CD14-positive monocyte (primary cell): ENCODE data around the gene COQ9. TPM values are rescaled to one million over a fixed set of nuclear protein-coding genes. Genes with fewer than 3 reads are reported as not detected.

Experiments
- DNase-seq, 3 donors: peaks; one replicate each; pipeline ENCODE4 v3.0.0-alpha.2; 2011 to 2022
- H2AFZ ChIP-seq: 2 replicates; pipeline ENCODE4 v1.6.0; 2012; ENCODE audit warnings: mild to moderate bottlenecking, low read depth, low read length, inconsistent platforms; ENCODE audit not compliant: insufficient read depth, poor library complexity, severe bottlenecking
- H3K27ac ChIP-seq, 2 donors: 1 replicate in 1 of 2; 2 replicates in 1 of 2; pipeline ENCODE4 v1.5.1; 2012 to 2013; ENCODE audit warnings: low read length in 2 of 2, control low read depth in 1 of 2, inconsistent platforms in 1 of 2, low read depth in 1 of 2, mild to moderate bottlenecking in 1 of 2
- H3K27me3 ChIP-seq, 2 donors: one replicate each; pipeline versions ENCODE4 v1.6.0 to v1.6.1; 2011 to 2013; ENCODE audit warnings: low read length in 2 of 2; ENCODE audit not compliant: control insufficient read depth in 2 of 2, insufficient read depth in 2 of 2
- H3K36me3 ChIP-seq, 2 donors: replicated peaks in 1 of 2; 1 replicate in 1 of 2; 2 replicates in 1 of 2; pipeline versions ENCODE4 v1.5.1 to v1.6.1; 2012 to 2013; ENCODE audit warnings: low read length in 2 of 2, control low read depth in 1 of 2, inconsistent platforms in 1 of 2, mild to moderate bottlenecking in 1 of 2; ENCODE audit not compliant: insufficient read depth in 2 of 2, control insufficient read depth in 1 of 2
- H3K4me1 ChIP-seq, 2 donors: 1 replicate in 1 of 2; 2 replicates in 1 of 2; pipeline versions ENCODE4 v1.5.1 to v1.6.1; 2012 to 2013; ENCODE audit warnings: low read length in 2 of 2, control low read depth in 1 of 2, inconsistent platforms in 1 of 2, mild to moderate bottlenecking in 1 of 2, moderate library complexity in 1 of 2; ENCODE audit not compliant: insufficient read depth in 2 of 2, control insufficient read depth in 1 of 2
- H3K4me2 ChIP-seq: replicated peaks from 2 replicates; pipeline ENCODE3; 2012; ENCODE audit warnings: low read length, moderate library complexity, mild to moderate bottlenecking; ENCODE audit not compliant: poor library complexity, severe bottlenecking; ENCODE audit errors: extremely low read depth
- H3K4me3 ChIP-seq, 3 experiments: fragments of 200-600 bp in 1 of 3; sonication (generic) in 1 of 3; replicated peaks in 1 of 3; 1 replicate in 2 of 3; 2 replicates in 1 of 3; pipeline ENCODE4 v1.5.1; 2011 to 2013; ENCODE audit warnings: low read length in 3 of 3, mild to moderate bottlenecking in 3 of 3, control low read depth in 2 of 3, low read depth in 2 of 3, inconsistent platforms in 1 of 3, moderate library complexity in 1 of 3
- H3K79me2 ChIP-seq: 2 replicates; pipeline ENCODE4 v1.6.0; 2012; ENCODE audit warnings: mild to moderate bottlenecking, control low read depth, inconsistent platforms, low read length, moderate library complexity; ENCODE audit not compliant: insufficient read depth
- H3K9ac ChIP-seq: 2 replicates; pipeline ENCODE4 v1.6.0; 2017; ENCODE audit warnings: low read length, mild to moderate bottlenecking; ENCODE audit not compliant: insufficient read depth, poor library complexity, severe bottlenecking
- H3K9me3 ChIP-seq, 2 donors: replicated peaks in 1 of 2; 1 replicate in 1 of 2; 2 replicates in 1 of 2; pipeline versions ENCODE4 v1.5.1 to v1.6.1; 2012 to 2013; ENCODE audit warnings: low read length in 2 of 2, control low read depth in 1 of 2; ENCODE audit not compliant: control insufficient read depth in 1 of 2, insufficient read depth in 1 of 2
- H4K20me1 ChIP-seq: 2 replicates; pipeline ENCODE4 v1.6.0; 2012; ENCODE audit warnings: mild to moderate bottlenecking, low read length, control low read depth, moderate library complexity; ENCODE audit not compliant: insufficient read depth
- H3K27ac Mint-ChIP-seq, 7 donors: one replicate each; pipeline ENCODE4 v1.8.0; 2020; ENCODE audit warnings: mild to moderate bottlenecking in 7 of 7, mixed read lengths in 7 of 7, moderate library complexity in 6 of 7, inconsistent platforms in 2 of 7
- H3K27me3 Mint-ChIP-seq, 3 donors: one replicate each; pipeline ENCODE4 v1.8.0; 2021 to 2022; ENCODE audit warnings: low read depth in 3 of 3, mild to moderate bottlenecking in 3 of 3, mixed read lengths in 3 of 3, moderate library complexity in 3 of 3, inconsistent platforms in 1 of 3
- H3K36me3 Mint-ChIP-seq, 2 donors: one replicate each; pipeline ENCODE4 v1.8.0; 2020; ENCODE audit warnings: mixed read lengths in 2 of 2, inconsistent platforms in 1 of 2, mild to moderate bottlenecking in 1 of 2
- H3K4me1 Mint-ChIP-seq: one replicate; pipeline ENCODE4 v1.8.0; 2020; ENCODE audit warnings: mild to moderate bottlenecking, mixed read lengths
- H3K4me3 Mint-ChIP-seq, 2 donors: one replicate each; pipeline ENCODE4 v1.8.0; 2020; ENCODE audit warnings: mild to moderate bottlenecking in 2 of 2, mixed read lengths in 2 of 2, moderate library complexity in 1 of 2
- H3K9me3 Mint-ChIP-seq, 7 donors: one replicate each; pipeline ENCODE4 v1.8.0; 2020 to 2022; ENCODE audit warnings: mixed read lengths in 7 of 7, mild to moderate bottlenecking in 6 of 7, moderate library complexity in 6 of 7, inconsistent platforms in 2 of 7
- CTCF ChIP-seq: fragments of 200-600 bp; IDR thresholded peaks from one replicate; pipeline ENCODE4 v1.8.0; 2022; ENCODE audit warnings: antibody characterized with exemption, mild to moderate bottlenecking
- WGBS: methylation state at CpG from one replicate; pipeline ENCODE4 v1.1.5; 2013; ENCODE audit warnings: missing lambda C conversion rate; ENCODE audit not compliant: insufficient coverage; 5-methylcytosine and 5-hydroxymethylcytosine counted together
- intact Hi-C, 2 donors: fragments of 100-400 bp; cut with micrococcal nuclease; formaldehyde crosslinking; loops; one replicate each; pipeline versions ENCODE4 v1.15.0 to v1.15.1; 2023
- polyA plus RNA-seq, 3 donors: library from polyadenylated mRNA; depleted of rRNA in 1 of 3; unstranded in 2 of 3; stranded (reverse) in 1 of 3; fragments of 300-500 nt in 2 of 3; fragments of >200 nt in 1 of 3; fragmentation: Illumina TruSeq in 2 of 3; gene quantifications; 1 replicate in 2 of 3; 2 replicates in 1 of 3; pipeline ENCODE4 v1.2.3, GENCODE V29; 2012 to 2021

Gene COQ9
- polyA plus RNA-seq, 3 donors = 32.7 to 47.8 (median 38.4) TPM

GRCh38 chr16:57504001-57504400, 56.7 kb downstream of the COQ9 start:
- Histone ChIP-seq H3K27me3 (no peaks in the 10 kb centered on the region), H3K79me2 (no peaks in the 10 kb centered on the region), H3K9ac (no peak overlapping the region), H3K4me3 (no peak overlapping the region), H3K9me3 (no peaks in the 10 kb centered on the region), H4K20me1 (no peaks in the 10 kb centered on the region), H3K4me1 (no peaks in the 10 kb centered on the region), H3K36me3 (no peaks in the 10 kb centered on the region), H2AFZ (no peak overlapping the region), H3K27ac (no peak overlapping the region), H3K4me2 (no peak overlapping the region)
- Mint-ChIP-seq H3K36me3 (no peaks in the 10 kb centered on the region), H3K9me3 (no peaks in the 10 kb centered on the region), H3K27ac (peak overlapping the region in 1 of 7 donors; percentile 30), H3K27me3 (peaks cover 2 to 5% (median 3%) of the 10 kb centered on the region in 3 donors), H3K4me3 (no peak overlapping the region), H3K4me1 (no peaks in the 10 kb centered on the region)
- TF ChIP-seq CTCF = no peak
- DNase-seq = no peak
- intact Hi-C loops = no loop called here
- WGBS = no CpG with 5 or more reads among the region's 6 CpGs

GRCh38 chr16:57504491-57504890, 57.2 kb downstream of the COQ9 start:
- Histone ChIP-seq H2AFZ (no peak overlapping the region), H3K4me2 (no peak overlapping the region), H3K4me3 (no peak overlapping the region), H3K9me3 (no peaks in the 10 kb centered on the region), H3K27me3 (no peaks in the 10 kb centered on the region), H4K20me1 (no peaks in the 10 kb centered on the region), H3K79me2 (no peaks in the 10 kb centered on the region), H3K9ac (no peak overlapping the region), H3K36me3 (no peaks in the 10 kb centered on the region), H3K27ac (no peak overlapping the region), H3K4me1 (no peaks in the 10 kb centered on the region)
- Mint-ChIP-seq H3K4me1 (no peaks in the 10 kb centered on the region), H3K9me3 (no peaks in the 10 kb centered on the region), H3K27me3 (peaks cover 2 to 5% (median 3%) of the 10 kb centered on the region in 3 donors), H3K4me3 (no peak overlapping the region), H3K36me3 (no peaks in the 10 kb centered on the region), H3K27ac (no peak overlapping the region)
- intact Hi-C loops = no loop called here
- TF ChIP-seq CTCF = no peak
- no peak for DNase-seq
- 100% methylated on average over 1 of the region's 5 CpGs for WGBS
